Measurements from ENCODE around the gene SLC35F3. TPM values are rescaled to one million over a fixed set of nuclear protein-coding genes. Genes with fewer than 3 reads are reported as not detected.

Gene SLC35F3
- total and polyA plus RNA-seq, 9 of the 15 experiments (the other 6 are each of a cell fraction or from before 2014, with no cell fraction given) = 0.04 to 0.07 (median 0.04) TPM; not detected in 6

GRCh38 chr1:234316937-234317336 lies 412.5 kb downstream of the SLC35F3 start (continued):
- no peak for TF ChIP-seq AFF4 (CRISPR knock-in tag; IDR thresholded peaks at IDR 0.05)
- no peak for TF ChIP-seq TBL1XR1 (IDR thresholded peaks at IDR 0.05; ENCODE audit: low read length in 2 of 2)
- TF ChIP-seq FOXM1 (IDR thresholded peaks at IDR 0.05; ENCODE audit: low read depth) = no peak
- no peak for TF ChIP-seq FOXM1 (CRISPR knock-in tag; IDR thresholded peaks at IDR 0.05; ENCODE audit: low read depth)
- TF ChIP-seq PHTF2 (CRISPR knock-in tag; IDR thresholded peaks at IDR 0.05) = no peak
- no peak for TF ChIP-seq PREB (CRISPR knock-in tag; IDR thresholded peaks at IDR 0.05)
- TF ChIP-seq RFX7 (CRISPR knock-in tag; IDR thresholded peaks at IDR 0.05) = no peak
- TF ChIP-seq ZBTB1 (CRISPR knock-in tag; IDR thresholded peaks at IDR 0.05; ENCODE audit: borderline replicate concordance, low read depth) = no peak

All from K562 (cell line).